ENCODE results near the gene ZDHHC14.

- no peak for TF ChIP-seq CTCF (IDR thresholded peaks at IDR 0.05)
- TF ChIP-seq POLR2A (IDR thresholded peaks at IDR 0.05), result no peak
Observed at GRCh38 chr6:157392927-157393668, 12.1 kb downstream of the ZDHHC14 start.
